Brain pericyte (primary cell): Measurements from ENCODE around the gene FOS.
"Not testable (repeated sequence)": the region's sequence is repeated elsewhere in the genome, so short reads cannot be mapped to it uniquely, and the experiment has no call there.

Experiments
- DNase-seq: peaks from one replicate; pipeline ENCODE4 v3.0.0-alpha.2; 2012; ENCODE audit warnings: low read depth, low spot score

Gene FOS

GRCh38 chr14:75278422-75279152 lies at the start of gene FOS:
Gene FOS (plus strand): TSS chr14:75278828. CDS start chr14:75278983, 155 bp downstream.
- no peak for DNase-seq

- DNase-seq = no peak
These were observed 48.9 kb upstream of the FOS start for GRCh38 chr14:75229661-75230139.

- DNase-seq = no peak
These were observed 48.4 kb upstream of the FOS start for GRCh38 chr14:75230140-75230792.

- no peak for DNase-seq
These were observed 47.3 kb upstream of the FOS start for GRCh38 chr14:75231320-75231719.

GRCh38 chr14:75232191-75232590 lies 46.4 kb upstream of the FOS start:
- no peak for DNase-seq

GRCh38 chr14:75232597-75232996 lies 46.0 kb upstream of the FOS start:
- no peak for DNase-seq

GRCh38 chr14:75234173-75235115 lies 44.2 kb upstream of the FOS start:
- no peak for DNase-seq

- DNase-seq = not testable (repeated sequence)
These were observed 43.4 kb upstream of the FOS start for GRCh38 chr14:75235198-75235597.

- DNase-seq = no peak
These were observed 42.2 kb upstream of the FOS start for GRCh38 chr14:75236467-75236866.

- no peak for DNase-seq
These were observed 41.7 kb upstream of the FOS start for GRCh38 chr14:75236901-75237419.

GRCh38 chr14:75238756-75239455 lies 39.7 kb upstream of the FOS start:
- DNase-seq = no peak

GRCh38 chr14:75240781-75241180 lies 37.8 kb upstream of the FOS start:
- no peak for DNase-seq

GRCh38 chr14:75242546-75243273 lies 35.9 kb upstream of the FOS start:
- DNase-seq = no peak

GRCh38 chr14:75244121-75244520 lies 34.5 kb upstream of the FOS start:
- no peak for DNase-seq

- DNase-seq = no peak
These were observed 31.9 kb upstream of the FOS start for GRCh38 chr14:75246546-75247285.

GRCh38 chr14:75247286-75247922 lies 31.2 kb upstream of the FOS start:
- no peak for DNase-seq

- no peak for DNase-seq
These were observed 30.7 kb upstream of the FOS start for GRCh38 chr14:75247939-75248338.

- no peak for DNase-seq
These were observed 29.2 kb upstream of the FOS start for GRCh38 chr14:75249251-75249957.

- DNase-seq = no peak
These were observed 28.7 kb upstream of the FOS start for GRCh38 chr14:75249958-75250336.
